HL-60 (cell line): ENCODE data around the gene CCDC87.
"Not testable (repeated sequence)": the region's sequence is repeated elsewhere in the genome, so short reads cannot be mapped to it uniquely, and the experiment has no call there.

Experiments used
- DNase-seq, 2 experiments: peaks; one replicate each; pipeline ENCODE4 v3.0.0-alpha.2; 2010 to 2020; ENCODE audit warnings: low read depth in 1 of 2, low spot score in 1 of 2
- H3K27ac ChIP-seq: fragments of 250-450 bp; sonication (Bioruptor Pico); replicated peaks from 2 replicates; pipeline ENCODE4 v1.5.1; 2020; ENCODE audit warnings: mild to moderate bottlenecking, moderate library complexity
- H3K27me3 ChIP-seq: fragments of 250-450 bp; sonication (Bioruptor Pico); 2 replicates; pipeline ENCODE4 v1.5.1; 2021; ENCODE audit warnings: mild to moderate bottlenecking, moderate library complexity; ENCODE audit not compliant: insufficient read depth, poor library complexity, severe bottlenecking
- H3K4me3 ChIP-seq: replicated peaks from 2 replicates; pipeline ENCODE4 v1.5.1; 2011; ENCODE audit warnings: mild to moderate bottlenecking, control low read depth, low read length; ENCODE audit not compliant: insufficient read depth
- CTCF ChIP-seq: IDR thresholded peaks from one replicate; pipeline ENCODE4 v1.5.1; 2011; ENCODE audit warnings: low read length, control low read depth, inconsistent platforms; ENCODE audit not compliant: insufficient read depth
- GABPA ChIP-seq: IDR thresholded peaks from 2 replicates; pipeline ENCODE4 v1.6.1; 2012; ENCODE audit warnings: low read depth
- POLR2AphosphoS5 ChIP-seq: IDR thresholded peaks from 2 replicates; pipeline ENCODE4 v1.6.1; 2012; ENCODE audit warnings: low read depth
- REST ChIP-seq: IDR thresholded peaks from 2 replicates; pipeline ENCODE4 v1.6.1; 2012; ENCODE audit warnings: low read depth; ENCODE audit not compliant: insufficient replicate concordance
- SPI1 ChIP-seq: IDR thresholded peaks from 2 replicates; pipeline ENCODE4 v1.6.1; 2012; ENCODE audit warnings: low read depth, mild to moderate bottlenecking, borderline replicate concordance

Gene CCDC87

DNA sequence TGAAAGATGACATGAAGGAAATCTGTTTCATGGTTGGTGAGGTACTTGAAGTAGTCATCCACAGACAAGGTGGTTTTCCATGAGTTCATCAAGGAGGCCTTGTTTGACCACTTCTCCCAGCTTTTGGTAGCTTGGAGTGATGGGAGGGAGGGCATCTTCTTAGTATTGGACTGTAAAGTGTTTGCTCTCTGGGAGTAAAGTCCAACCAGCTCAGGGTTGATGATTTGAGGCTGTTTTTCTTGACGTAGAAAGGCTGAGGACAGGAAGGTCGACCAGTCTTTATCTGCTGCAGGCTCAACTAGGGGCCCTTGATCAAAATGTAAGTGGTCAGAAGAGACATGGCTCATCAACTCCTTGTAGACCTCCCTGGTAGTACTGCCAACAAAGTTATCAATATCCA lies 1.7 kb downstream of the CCDC87 start:
- Histone ChIP-seq H3K27ac (no peak overlapping the region), H3K4me3 (no peak overlapping the region)

DNA sequence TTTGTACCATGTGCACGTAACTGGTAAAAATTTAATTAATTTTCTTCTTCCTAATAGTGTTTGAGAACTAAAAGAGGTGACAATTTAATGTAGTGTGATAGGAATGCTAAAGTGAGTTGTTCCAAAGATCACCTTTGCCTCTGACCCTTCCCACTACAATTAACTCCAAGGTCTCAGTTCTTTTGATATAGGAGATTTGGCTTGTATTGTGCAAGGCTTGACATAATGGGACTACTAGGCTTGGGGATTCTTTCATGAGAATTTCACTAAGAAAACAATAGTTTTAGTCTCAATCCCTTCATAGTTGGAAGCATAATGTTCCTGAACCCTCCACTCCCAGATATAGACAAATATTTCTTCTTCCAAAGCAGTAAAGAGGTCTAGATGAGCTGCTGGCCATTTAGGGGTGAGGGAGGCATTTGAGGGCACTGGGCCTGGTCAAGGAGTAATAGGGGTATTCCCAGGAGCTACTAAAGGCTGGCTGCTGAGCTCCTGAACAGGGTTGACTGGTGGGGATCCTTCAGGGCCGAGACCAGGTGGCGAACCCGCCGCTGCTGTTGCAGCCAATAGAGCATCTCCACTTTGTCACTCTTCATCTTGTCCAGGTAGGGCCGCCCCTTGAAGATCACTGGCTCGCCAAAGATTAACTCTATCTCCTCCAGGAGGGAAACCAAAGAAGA lies 2.7 kb downstream of the CCDC87 start:
- TF ChIP-seq GABPA (no peak), SPI1 (no peak), POLR2AphosphoS5 (no peak), CTCF (no peak), REST (no peak)
- no peak overlapping the region for H3K4me3 ChIP-seq
- no peak overlapping the region for H3K27ac ChIP-seq
- H3K27me3 ChIP-seq = no peaks in the 10 kb centered on the region
- DNase-seq = no peak

More for the DNA sequence above, 1.7 kb downstream of the CCDC87 start:
- no peak for DNase-seq
- H3K27me3 ChIP-seq = no peaks in the 10 kb centered on the region
- no peak for TF ChIP-seq SPI1
- no peak for TF ChIP-seq REST

DNA sequence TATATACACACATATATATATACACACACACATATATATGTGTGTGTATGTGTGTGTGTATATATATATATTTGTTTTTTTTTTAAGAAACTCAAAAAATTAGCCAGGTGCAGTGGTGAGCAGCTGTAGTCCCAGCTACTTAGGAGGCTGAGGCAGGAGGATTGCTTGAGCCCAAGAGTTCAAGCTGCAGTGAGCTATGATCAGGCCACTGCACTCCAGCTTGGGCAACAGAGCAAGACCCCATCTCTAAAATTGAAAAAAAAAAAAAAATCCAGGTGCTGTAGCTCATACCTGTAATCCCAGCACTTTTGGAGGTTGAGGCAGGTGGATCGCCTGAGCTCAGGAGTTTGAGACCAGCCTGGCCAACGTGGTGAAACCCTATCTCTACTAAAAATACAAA lies 3.5 kb downstream of the CCDC87 start:
- H3K4me3 ChIP-seq, H3K27ac ChIP-seq, H3K27me3 ChIP-seq, DNase-seq: not testable (repeated sequence)

DNA sequence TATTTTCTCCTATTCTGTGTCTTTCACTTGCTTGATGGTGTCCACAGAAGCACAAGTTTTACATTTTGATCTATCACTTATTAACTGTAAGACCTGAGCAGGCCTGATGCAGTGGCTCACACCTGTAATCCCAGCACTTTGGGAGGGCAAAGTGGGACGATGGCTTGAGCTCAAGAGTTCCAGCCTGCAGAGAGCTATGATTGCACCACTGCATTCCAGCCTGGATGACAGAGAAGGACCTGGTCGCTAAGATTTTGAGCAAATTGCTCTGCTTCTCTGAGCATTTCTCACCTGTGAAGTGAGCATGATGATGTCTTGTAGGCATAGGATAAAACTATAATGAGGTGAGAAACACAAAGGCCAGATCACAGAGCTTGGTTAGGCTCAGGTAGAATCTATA lies 6.7 kb downstream of the CCDC87 start:
- DNase-seq = no peak
- Histone ChIP-seq H3K27ac (no peak overlapping the region), H3K27me3 (no peaks in the 10 kb centered on the region), H3K4me3 (no peak overlapping the region)
- no peak for TF ChIP-seq GABPA
- no peak for TF ChIP-seq POLR2AphosphoS5
- no peak for TF ChIP-seq SPI1
- TF ChIP-seq CTCF = no peak
- TF ChIP-seq REST = no peak

GRCh38 chr11:66585447-66585846 lies 7.4 kb downstream of the CCDC87 start:
- not testable (repeated sequence) for H3K27me3 ChIP-seq, H3K27ac ChIP-seq, H3K4me3 ChIP-seq, DNase-seq

GRCh38 chr11:66582565-66583147 lies 10.2 kb downstream of the CCDC87 start:
- DNase-seq, H3K27me3 ChIP-seq, H3K4me3 ChIP-seq, H3K27ac ChIP-seq: not testable (repeated sequence)
